HepG2 (cell line): ENCODE results near the gene CAPN2. TPM values are rescaled to one million over a fixed set of nuclear protein-coding genes. Genes with fewer than 3 reads are reported as not detected.

Experiments
- ATAC-seq: fragments of 200-7000 bp; cut with Tn5 transposase; 3 replicates; pipeline ENCODE4 v1.9.1; 2020; ENCODE audit warnings: mild to moderate bottlenecking, moderate library complexity
- BruUV-seq: library from RNA; stranded (reverse); fragments of 400-500 nt; replicated peaks from 2 replicates; lab custom pipeline; 2021; lab: Mats Ljungman, UMichigan
- CTCF ChIA-PET: fragments of 300-600 bp; formaldehyde crosslinking; extraction: SDS; loops from one replicate; lab custom pipeline; 2021; ENCODE audit warnings: low total read pairs, inconsistent platforms, low intra/inter-chr PET ratio; lab: Yijun Ruan, JAX
- POLR2A ChIA-PET: fragments of 350-600 bp; sonication (Branson Sonifier 250); formaldehyde crosslinking; loops from one replicate; lab custom pipeline; 2020; ENCODE audit warnings: antibody characterized with exemption, inconsistent platforms; lab: Yijun Ruan, JAX
- DNase-seq: peaks from one replicate; pipeline ENCODE4 v3.0.0-alpha.2; 2015; ENCODE audit warnings: low spot score
- FAIRE-seq: peaks from 3 replicates; lab custom pipeline; 2011; peaks lifted over from hg19 to GRCh38; lab: Jason Lieb, UNC
- H2AFZ ChIP-seq: one replicate; pipeline ENCODE4 v1.6.1; 2011; ENCODE audit warnings: low read length, inconsistent platforms
- H3K27ac ChIP-seq: fragments of 300-600 bp; 3 replicates; pipeline ENCODE4 v1.8.0; 2011; ENCODE audit warnings: mixed run types, mild to moderate bottlenecking, mixed read lengths, low read length, inconsistent platforms; ENCODE audit not compliant: insufficient read depth; ENCODE audit errors: extremely low read length
- H3K27me3 ChIP-seq, 2 experiments: fragments of 200-600 bp in 1 of 2; 2 replicates in 1 of 2; 3 replicates in 1 of 2; pipeline versions ENCODE4 v1.6.0 to v1.8.0; 2011; ENCODE audit warnings: low read length in 2 of 2, mild to moderate bottlenecking in 2 of 2, moderate library complexity in 2 of 2, inconsistent platforms in 1 of 2; ENCODE audit not compliant: insufficient read depth in 2 of 2, control insufficient read depth in 1 of 2
- H3K36me3 ChIP-seq, 2 experiments: fragments of 200-600 bp in 1 of 2; replicated peaks in 1 of 2; 2 replicates in 1 of 2; 3 replicates in 1 of 2; pipeline versions ENCODE4 v1.5.1 to v1.8.0; 2011; ENCODE audit warnings: low read length in 2 of 2, inconsistent platforms in 1 of 2; ENCODE audit not compliant: insufficient read depth in 2 of 2, control insufficient read depth in 1 of 2
- H3K4me1 ChIP-seq: 2 replicates; pipeline ENCODE4 v1.5.1; 2012; ENCODE audit warnings: low read length, inconsistent platforms; ENCODE audit not compliant: insufficient read depth
- H3K4me2 ChIP-seq: 2 replicates; pipeline ENCODE4 v1.6.0; 2011; ENCODE audit warnings: low read depth, low read length, inconsistent platforms
- H3K4me3 ChIP-seq, 3 experiments: fragments of 200-600 bp in 1 of 3; sonication (generic), shearing (Covaris generic) in 1 of 3; replicated peaks in 1 of 3; 2 replicates each; pipeline ENCODE4 v1.5.1; 2011 to 2016; ENCODE audit warnings: low read length in 3 of 3, inconsistent platforms in 2 of 3, low read depth in 2 of 3, mild to moderate bottlenecking in 2 of 3, control low read depth in 1 of 3, mixed read lengths in 1 of 3; ENCODE audit not compliant: insufficient read depth in 1 of 3
- H3K79me2 ChIP-seq: one replicate; pipeline ENCODE4 v1.6.1; 2011; ENCODE audit warnings: low read length, inconsistent platforms; ENCODE audit not compliant: insufficient read depth
- H3K9ac ChIP-seq: 2 replicates; pipeline ENCODE4 v1.6.0; 2011; ENCODE audit warnings: mild to moderate bottlenecking, low read depth, low read length, inconsistent platforms; ENCODE audit not compliant: insufficient read depth
- H3K9me3 ChIP-seq: 2 replicates; pipeline ENCODE4 v1.5.1; 2012; ENCODE audit warnings: mild to moderate bottlenecking, low read length
- H4K20me1 ChIP-seq: 2 replicates; pipeline ENCODE4 v1.6.0; 2011; ENCODE audit warnings: inconsistent platforms, mild to moderate bottlenecking, low read length, moderate library complexity; ENCODE audit not compliant: insufficient read depth
- ATF5 ChIP-seq: sonication (generic); formaldehyde crosslinking; IDR thresholded peaks from 2 replicates; pipeline ENCODE4 v1.4.0; 2020; ENCODE audit warnings: mild to moderate bottlenecking, low read depth, missing genetic modification reagents
- CHD4 ChIP-seq: fragments of 200-600 bp; sonication (generic); IDR thresholded peaks from 2 replicates; pipeline ENCODE4 v1.7.0; 2017; ENCODE audit warnings: mild to moderate bottlenecking, low read length, borderline replicate concordance
- EED ChIP-seq: sonication (generic); formaldehyde crosslinking; IDR thresholded peaks from 2 replicates; pipeline ENCODE4 v1.5.0; 2020; ENCODE audit warnings: mild to moderate bottlenecking, missing genetic modification reagents
- KDM1A ChIP-seq: IDR thresholded peaks from 2 replicates; pipeline ENCODE4 v1.6.1; 2016; ENCODE audit warnings: missing compliant biosample characterization
- NR1H2 ChIP-seq: sonication (generic); formaldehyde crosslinking; IDR thresholded peaks from 2 replicates; pipeline ENCODE4 v1.8.1; 2022; ENCODE audit warnings: low read depth, missing genetic modification reagents, borderline replicate concordance
- NRL ChIP-seq: sonication (generic); formaldehyde crosslinking; IDR thresholded peaks from 2 replicates; pipeline ENCODE4 v1.5.0; 2020; ENCODE audit warnings: missing genetic modification reagents, mild to moderate bottlenecking, moderate library complexity, borderline replicate concordance
- RCOR2 ChIP-seq: IDR thresholded peaks from 2 replicates; pipeline ENCODE4 v1.6.1; 2016; ENCODE audit warnings: missing biosample characterization, missing genetic modification reagents
- ZMYM3 ChIP-seq: sonication (generic); formaldehyde crosslinking; IDR thresholded peaks from 2 replicates; pipeline ENCODE4 v1.5.1; 2020; ENCODE audit warnings: mild to moderate bottlenecking, missing genetic modification reagents
- ZNF317 ChIP-seq: sonication (generic); formaldehyde crosslinking; IDR thresholded peaks from 2 replicates; pipeline ENCODE4 v1.5.0; 2020; ENCODE audit warnings: mild to moderate bottlenecking, missing genetic modification reagents
- ZNF501 ChIP-seq: sonication (generic); formaldehyde crosslinking; IDR thresholded peaks from 2 replicates; pipeline ENCODE4 v1.5.1; 2020; ENCODE audit warnings: mild to moderate bottlenecking, moderate library complexity, missing genetic modification reagents
- ZNF629 ChIP-seq: sonication (generic); formaldehyde crosslinking; conservative IDR thresholded peaks from 2 replicates; pipeline ENCODE4 v1.5.0; 2020; ENCODE audit warnings: missing genetic modification reagents
- WGBS: methylation state at CpG from one replicate; pipeline ENCODE4 v1.1.6; 2017; ENCODE audit warnings: low lambda C conversion rate; 5-methylcytosine and 5-hydroxymethylcytosine counted together
- in situ Hi-C: cut with HindIII; loops from 2 replicates; pipeline ENCODE4 v1.10.0; 2017; ENCODE audit warnings: low pct_unique_long_range_greater_than_20kb; ENCODE audit not compliant: extremely low pct_ligation_motif_present
- intact Hi-C: fragments of 100-400 bp; cut with micrococcal nuclease; formaldehyde crosslinking; loops from one replicate; pipeline ENCODE4 v1.10.0; 2022; ENCODE audit not compliant: unreplicated experiment
- polyA plus RNA-seq, 8 experiments: library from polyadenylated mRNA; depleted of rRNA in 3 of 8; stranded (reverse) in 7 of 8; unstranded in 1 of 8; fragments of >200 nt; fragmentation: Illumina TruSeq in 4 of 8; extraction: Trizol in 4 of 8; gene quantifications; 2 replicates each; pipeline versions ENCODE4 v1.2.1 to v1.2.3, GENCODE V29; 2011 to 2016; ENCODE audit warnings: low read depth in 4 of 8, missing spikeins in 1 of 8, mixed read lengths in 1 of 8; ENCODE audit not compliant: insufficient read depth in 1 of 8
- total RNA-seq, 5 experiments: library from RNA; depleted of rRNA; stranded (reverse); fragments of >200 nt; fragmentation: Illumina TruSeq; extraction: Trizol; gene quantifications; 2 replicates each; pipeline ENCODE4 v1.2.3, GENCODE V29; 2016; ENCODE audit warnings: low read depth in 1 of 5

The CAPN2 gene
- total and polyA plus RNA-seq, 2 of the 13 experiments (the other 11 are each of a cell fraction or from before 2014, with no cell fraction given) = 6.2 to 7.4 TPM

GRCh38 chr1:223711747-223712193 lies 569 bp upstream of the CAPN2 start:
- H3K27ac ChIP-seq = no peak overlapping the region
- H3K4me3 ChIP-seq = peak overlapping the region; percentile 52 to 81 (median 68)
- ChIA-PET POLR2A (interaction anchor here (1.2 kb wide), 1 partner anchor 35 kb away, joined by 4 read pairs; no protein-coding TSS in a partner anchor), CTCF (interaction anchor here (1.4 to 2.3 kb wide), 2 partner anchors 14 to 38 kb away, joined by 7 to 12 read pairs; no protein-coding TSS in a partner anchor)
- H3K4me2 ChIP-seq = peak overlapping the region; percentile 84
- H4K20me1 ChIP-seq = no peaks in the 10 kb centered on the region
- in situ Hi-C loops = no loop called here
- BruUV-seq = no TSS peak
- WGBS = 9% methylated on average over 15 of the region's 15 CpGs
- no peaks in the 10 kb centered on the region for H3K79me2 ChIP-seq
- DNase-seq (no peak), ATAC-seq (no peak), FAIRE-seq (no peak)
- H3K4me1 ChIP-seq = peaks cover 72% of the 10 kb centered on the region
- peaks cover 5 to 49% of the 10 kb centered on the region in 2 experiments; a peak in 4 of 5 replicates for H3K27me3 ChIP-seq
- TF ChIP-seq NRL (no peak), RCOR2 (CRISPR knock-in tag) (peak; percentile 67; the same call in 1 of the 2 replicates), NR1H2 (no peak), ZMYM3 (CRISPR knock-in tag) (peak; percentile 77), ZNF501 (CRISPR knock-in tag) (0 out of 2 replicates have a peak, but pooled peaks have one; percentile 37), ATF5 (CRISPR knock-in tag) (no peak), CHD4 (peak; percentile 71; the same call in 1 of the 2 replicates), KDM1A (CRISPR knock-in tag) (peak; percentile 79; the same call in 1 of the 2 replicates), ZNF629 (CRISPR knock-in tag) (peak; percentile 93), ZNF317 (no peak), EED (CRISPR knock-in tag) (0 out of 2 replicates have a peak, but pooled peaks have one; percentile 4)
- no peaks in the 10 kb centered on the region for H3K36me3 ChIP-seq
- intact Hi-C loops = loop anchor here (5.0 kb wide), 1 partner anchor 36 kb away; no protein-coding TSS in a partner anchor
- H3K9ac ChIP-seq = 0 out of 2 replicates have a peak overlapping the region, but pooled peaks have one; percentile 10
- H2AFZ ChIP-seq = no peak overlapping the region
- H3K9me3 ChIP-seq = no peaks in the 10 kb centered on the region
